NB4 (cell line): Measurements from ENCODE around the gene IGF2BP3.

Experiments
- MAX ChIP-seq: IDR thresholded peaks from 2 replicates; pipeline ENCODE4 v1.6.1; 2011; ENCODE audit warnings: low read depth, low read length
- MYC ChIP-seq: IDR thresholded peaks from 2 replicates; pipeline ENCODE4 v1.6.1; 2011; ENCODE audit warnings: low read depth, low read length
- POLR2A ChIP-seq: IDR thresholded peaks from 2 replicates; pipeline ENCODE4 v1.6.1; 2011; ENCODE audit warnings: mild to moderate bottlenecking; ENCODE audit not compliant: insufficient read length; ENCODE audit errors: extremely low read depth
- TF ChIP-seq, protein P1 (sequence below): IDR thresholded peaks from one replicate; pipeline ENCODE4 v1.5.1; 2012; ENCODE audit warnings: low read depth, low read length

DNA sequence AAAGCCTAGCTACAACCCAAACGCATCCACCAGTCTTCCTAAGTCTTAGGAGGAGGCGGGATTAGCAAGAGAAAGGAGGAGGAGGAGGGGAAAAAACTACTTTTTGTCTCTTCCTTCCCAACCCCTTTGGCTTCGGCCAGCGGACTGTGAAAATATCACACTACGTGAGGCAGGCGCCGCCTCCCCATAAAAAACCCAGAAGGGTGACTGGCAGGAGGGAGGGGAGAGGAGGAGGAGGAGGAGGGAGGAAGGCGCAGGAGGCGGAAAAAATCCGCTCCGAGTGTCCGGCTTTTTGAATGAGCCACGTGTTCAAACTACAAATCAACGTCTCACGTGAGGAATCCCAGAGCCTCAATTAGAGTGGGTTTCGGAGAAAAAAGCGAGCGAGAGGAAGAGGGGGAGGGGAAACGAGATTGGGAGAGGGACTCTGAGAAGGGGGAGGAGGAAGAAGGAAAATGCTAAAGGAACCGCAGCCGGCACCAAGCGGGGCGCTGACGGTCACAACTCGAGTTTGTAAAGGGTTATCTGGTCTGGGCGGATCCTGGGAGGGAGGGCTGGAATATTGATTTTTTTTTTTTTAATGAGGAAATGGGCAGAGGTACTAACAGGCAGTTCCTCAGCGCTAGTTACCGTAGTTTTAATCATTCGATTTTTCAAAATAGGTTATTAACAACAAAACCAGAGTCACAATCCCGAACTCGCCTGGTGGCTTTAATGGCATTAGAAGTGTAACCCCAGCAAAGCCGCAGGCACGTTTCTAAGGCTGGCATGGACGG, at the start of gene IGF2BP3:
- TF ChIP-seq MAX (peak; percentile 100), POLR2A (peak; percentile 85), MYC (peak; percentile 98)
- TF ChIP-seq, protein P1, sequence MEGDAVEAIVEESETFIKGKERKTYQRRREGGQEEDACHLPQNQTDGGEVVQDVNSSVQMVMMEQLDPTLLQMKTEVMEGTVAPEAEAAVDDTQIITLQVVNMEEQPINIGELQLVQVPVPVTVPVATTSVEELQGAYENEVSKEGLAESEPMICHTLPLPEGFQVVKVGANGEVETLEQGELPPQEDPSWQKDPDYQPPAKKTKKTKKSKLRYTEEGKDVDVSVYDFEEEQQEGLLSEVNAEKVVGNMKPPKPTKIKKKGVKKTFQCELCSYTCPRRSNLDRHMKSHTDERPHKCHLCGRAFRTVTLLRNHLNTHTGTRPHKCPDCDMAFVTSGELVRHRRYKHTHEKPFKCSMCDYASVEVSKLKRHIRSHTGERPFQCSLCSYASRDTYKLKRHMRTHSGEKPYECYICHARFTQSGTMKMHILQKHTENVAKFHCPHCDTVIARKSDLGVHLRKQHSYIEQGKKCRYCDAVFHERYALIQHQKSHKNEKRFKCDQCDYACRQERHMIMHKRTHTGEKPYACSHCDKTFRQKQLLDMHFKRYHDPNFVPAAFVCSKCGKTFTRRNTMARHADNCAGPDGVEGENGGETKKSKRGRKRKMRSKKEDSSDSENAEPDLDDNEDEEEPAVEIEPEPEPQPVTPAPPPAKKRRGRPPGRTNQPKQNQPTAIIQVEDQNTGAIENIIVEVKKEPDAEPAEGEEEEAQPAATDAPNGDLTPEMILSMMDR, result no peak
